HG03571 (cell line): ENCODE results near the gene SMAP1.

ENCODE experiments used
- ATAC-seq: cut with Tn5 transposase; IDR thresholded peaks from one replicate; pipeline ENCODE4 v1.9.1; 2021; ENCODE audit not compliant: unreplicated experiment

The SMAP1 gene

GRCh38 chr6:70680396-70680795, 12.7 kb downstream of the SMAP1 start:
- no peak for ATAC-seq

- no peak for ATAC-seq
Measured at GRCh38 chr6:70684794-70685493, 17.3 kb downstream of the SMAP1 start.

GRCh38 chr6:70685494-70686180, 18.0 kb downstream of the SMAP1 start:
- no peak for ATAC-seq

- no peak for ATAC-seq
Measured at GRCh38 chr6:70686548-70687133, 19.0 kb downstream of the SMAP1 start.

GRCh38 chr6:70693887-70694286, 26.2 kb downstream of the SMAP1 start:
- no peak for ATAC-seq

GRCh38 chr6:70694371-70694770, 26.7 kb downstream of the SMAP1 start:
- ATAC-seq = no peak

GRCh38 chr6:70700922-70701876, 33.5 kb downstream of the SMAP1 start:
- ATAC-seq = no peak

GRCh38 chr6:70705772-70706171, 38.1 kb downstream of the SMAP1 start:
- no peak for ATAC-seq

- no peak for ATAC-seq
Measured at GRCh38 chr6:70706491-70707123, 38.9 kb downstream of the SMAP1 start.

- ATAC-seq = no peak
Measured at GRCh38 chr6:70707893-70708292, 40.2 kb downstream of the SMAP1 start.

GRCh38 chr6:70708448-70708847, 40.8 kb downstream of the SMAP1 start:
- no peak for ATAC-seq

- ATAC-seq = no peak
Measured at GRCh38 chr6:70709826-70710225, 42.1 kb downstream of the SMAP1 start.

GRCh38 chr6:70714716-70715257, 47.1 kb downstream of the SMAP1 start:
- ATAC-seq = no peak

- no peak for ATAC-seq
Measured at GRCh38 chr6:70717038-70717801, 49.5 kb downstream of the SMAP1 start.

GRCh38 chr6:70724524-70724923, 56.8 kb downstream of the SMAP1 start:
- ATAC-seq = no peak

- no peak for ATAC-seq
Measured at GRCh38 chr6:70725817-70726415, 58.2 kb downstream of the SMAP1 start.

GRCh38 chr6:70734381-70734780, 66.7 kb downstream of the SMAP1 start:
- no peak for ATAC-seq

GRCh38 chr6:70734979-70735378, 67.3 kb downstream of the SMAP1 start:
- no peak for ATAC-seq

GRCh38 chr6:70735513-70735912, 67.8 kb downstream of the SMAP1 start:
- ATAC-seq = no peak
